ENCODE measurements around the gene LMBR1.

GRCh38 chr7:156676263-156676662 is 216.7 kb downstream of the LMBR1 start:
- TF ChIP-seq, protein P1, sequence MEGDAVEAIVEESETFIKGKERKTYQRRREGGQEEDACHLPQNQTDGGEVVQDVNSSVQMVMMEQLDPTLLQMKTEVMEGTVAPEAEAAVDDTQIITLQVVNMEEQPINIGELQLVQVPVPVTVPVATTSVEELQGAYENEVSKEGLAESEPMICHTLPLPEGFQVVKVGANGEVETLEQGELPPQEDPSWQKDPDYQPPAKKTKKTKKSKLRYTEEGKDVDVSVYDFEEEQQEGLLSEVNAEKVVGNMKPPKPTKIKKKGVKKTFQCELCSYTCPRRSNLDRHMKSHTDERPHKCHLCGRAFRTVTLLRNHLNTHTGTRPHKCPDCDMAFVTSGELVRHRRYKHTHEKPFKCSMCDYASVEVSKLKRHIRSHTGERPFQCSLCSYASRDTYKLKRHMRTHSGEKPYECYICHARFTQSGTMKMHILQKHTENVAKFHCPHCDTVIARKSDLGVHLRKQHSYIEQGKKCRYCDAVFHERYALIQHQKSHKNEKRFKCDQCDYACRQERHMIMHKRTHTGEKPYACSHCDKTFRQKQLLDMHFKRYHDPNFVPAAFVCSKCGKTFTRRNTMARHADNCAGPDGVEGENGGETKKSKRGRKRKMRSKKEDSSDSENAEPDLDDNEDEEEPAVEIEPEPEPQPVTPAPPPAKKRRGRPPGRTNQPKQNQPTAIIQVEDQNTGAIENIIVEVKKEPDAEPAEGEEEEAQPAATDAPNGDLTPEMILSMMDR (IDR thresholded peaks at IDR 0.05), result no peak
- TF ChIP-seq POLR2A (IDR thresholded peaks at IDR 0.05), result no peak
